Uterus (tissue), 2 donors: ENCODE data around the gene SCN3A.

Source experiments
- POLR2A ChIP-seq, 2 donors: fragments of 450-650 bp; IDR thresholded peaks; one replicate each; pipeline ENCODE4 v1.6.1; 2016; ENCODE audit warnings: antibody characterized with exemption in 2 of 2, mild to moderate bottlenecking in 1 of 2, moderate library complexity in 1 of 2
- TF ChIP-seq, protein P1 (sequence below), 4 experiments: fragments of 200-600 bp in 2 of 4; fragments of 450-650 bp in 2 of 4; sonication (generic) in 2 of 4; IDR thresholded peaks; one replicate each; pipeline ENCODE4 v1.5.1; 2016 to 2019; ENCODE audit warnings: antibody characterized with exemption in 4 of 4, mild to moderate bottlenecking in 2 of 4, moderate library complexity in 1 of 4

DNA sequence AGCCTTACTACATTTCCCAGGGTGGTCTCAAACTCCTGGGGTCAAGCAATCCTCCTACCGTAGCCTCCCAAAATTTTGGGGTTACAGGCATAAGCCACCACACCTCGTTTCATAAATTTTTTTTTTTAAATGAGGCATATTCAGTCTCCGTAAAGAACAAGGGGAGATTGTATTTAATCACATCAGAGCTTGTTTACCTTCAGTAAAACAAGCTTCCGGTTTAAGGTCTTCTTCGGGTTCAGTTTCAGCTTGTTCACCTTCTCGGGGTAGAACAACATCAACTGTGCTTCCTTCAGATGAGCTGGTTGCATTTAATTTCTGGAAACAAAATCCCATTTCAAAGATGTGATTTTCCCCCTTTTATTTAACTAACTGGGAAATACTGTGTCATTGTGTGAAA, 88.6 kb downstream of the SCN3A start:
- TF ChIP-seq, protein P1, sequence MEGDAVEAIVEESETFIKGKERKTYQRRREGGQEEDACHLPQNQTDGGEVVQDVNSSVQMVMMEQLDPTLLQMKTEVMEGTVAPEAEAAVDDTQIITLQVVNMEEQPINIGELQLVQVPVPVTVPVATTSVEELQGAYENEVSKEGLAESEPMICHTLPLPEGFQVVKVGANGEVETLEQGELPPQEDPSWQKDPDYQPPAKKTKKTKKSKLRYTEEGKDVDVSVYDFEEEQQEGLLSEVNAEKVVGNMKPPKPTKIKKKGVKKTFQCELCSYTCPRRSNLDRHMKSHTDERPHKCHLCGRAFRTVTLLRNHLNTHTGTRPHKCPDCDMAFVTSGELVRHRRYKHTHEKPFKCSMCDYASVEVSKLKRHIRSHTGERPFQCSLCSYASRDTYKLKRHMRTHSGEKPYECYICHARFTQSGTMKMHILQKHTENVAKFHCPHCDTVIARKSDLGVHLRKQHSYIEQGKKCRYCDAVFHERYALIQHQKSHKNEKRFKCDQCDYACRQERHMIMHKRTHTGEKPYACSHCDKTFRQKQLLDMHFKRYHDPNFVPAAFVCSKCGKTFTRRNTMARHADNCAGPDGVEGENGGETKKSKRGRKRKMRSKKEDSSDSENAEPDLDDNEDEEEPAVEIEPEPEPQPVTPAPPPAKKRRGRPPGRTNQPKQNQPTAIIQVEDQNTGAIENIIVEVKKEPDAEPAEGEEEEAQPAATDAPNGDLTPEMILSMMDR (IDR thresholded peaks at IDR 0.05) = no peak
- no peak for TF ChIP-seq POLR2A (IDR thresholded peaks at IDR 0.05)
